Measurements from ENCODE around the gene CD59. TPM values are rescaled to one million over a fixed set of nuclear protein-coding genes. Genes with fewer than 3 reads are reported as not detected.

Gene CD59
- total and polyA plus RNA-seq, 2 of the 13 experiments (the other 11 are each of a cell fraction or from before 2014, with no cell fraction given), result 127 to 289 TPM

GRCh38 chr11:33698921-33699320, 37.3 kb downstream of the CD59 start:
- H3K4me1 ChIP-seq (ENCODE audit: insufficient read depth, low read length), result peaks cover 86% of the 10 kb centered on the region
- peak overlapping the region; percentile 97 for H3K27ac ChIP-seq (ENCODE audit: extremely low read length, insufficient read depth, low read length)
- intact Hi-C loops (cut with micrococcal nuclease; ENCODE audit: unreplicated experiment), result loop anchor here (10.0 kb wide), 1 partner anchor 434 kb away; no protein-coding TSS in a partner anchor
- no peak for DNase-seq (ENCODE audit: low spot score)
- no peak for TF ChIP-seq ZMAT3 (CRISPR knock-in tag; conservative IDR thresholded peaks at IDR 0.05)
- TF ChIP-seq ZNF331 (CRISPR knock-in tag; IDR thresholded peaks at IDR 0.05), result 0 out of 2 replicates have a peak, but pooled peaks have one; percentile 2
- H3K36me3 ChIP-seq (replicated peaks in 1 of 2; ENCODE audit: control insufficient read depth in 1 of 2, insufficient read depth in 2 of 2, low read length in 2 of 2), result no peaks in the 10 kb centered on the region
- no TSS peak for BruUV-seq (replicated peaks)
- peak overlapping the region in 1 of 3 experiments; percentile 75; a peak in 1 of 6 replicates for H3K4me3 ChIP-seq (replicated peaks in 1 of 3; ENCODE audit: insufficient read depth in 1 of 3, low read depth in 2 of 3, low read length in 3 of 3)
- no peaks in the 10 kb centered on the region for H3K79me2 ChIP-seq (ENCODE audit: insufficient read depth, low read length)
- FAIRE-seq, result no peak
- H3K4me2 ChIP-seq (ENCODE audit: low read depth, low read length), result peak overlapping the region; percentile 91
- no peaks in the 10 kb centered on the region for H3K27me3 ChIP-seq (ENCODE audit: control insufficient read depth in 1 of 2, insufficient read depth in 2 of 2, low read length in 2 of 2)
- WGBS (ENCODE audit: low lambda C conversion rate), result 79% methylated on average over 5 of the region's 5 CpGs
- ChIA-PET POLR2A (interaction anchor here (1.3 to 4.4 kb wide), 3 partner anchors 8 to 38 kb away, joined by 6 to 81 read pairs (median 63); partner anchors contain the start of gene CD59), CTCF (ENCODE audit: low intra/inter-chr PET ratio, low total read pairs) (no interaction called here)
- no peak for ATAC-seq
- no peaks in the 10 kb centered on the region for H4K20me1 ChIP-seq (ENCODE audit: insufficient read depth, low read length)
- H2AFZ ChIP-seq (ENCODE audit: low read length), result no peak overlapping the region
- in situ Hi-C loops (cut with HindIII; ENCODE audit: extremely low pct_ligation_motif_present, low pct_unique_long_range_greater_than_20kb), result no loop called here
- no peaks in the 10 kb centered on the region for H3K9me3 ChIP-seq (ENCODE audit: low read length)
- H3K9ac ChIP-seq (ENCODE audit: insufficient read depth, low read depth, low read length), result peak overlapping the region; percentile 67

- ATAC-seq, result no peak
- ChIA-PET POLR2A (interaction anchor here (1.1 kb wide), 1 partner anchor 38 kb away, joined by 3 read pairs; the partner anchor contains the start of gene CD59), CTCF (ENCODE audit: low intra/inter-chr PET ratio, low total read pairs) (no interaction called here)
- intact Hi-C loops (cut with micrococcal nuclease; ENCODE audit: unreplicated experiment) (loop anchor here (10.0 kb wide), 1 partner anchor 433 kb away; no protein-coding TSS in a partner anchor), in situ Hi-C loops (cut with HindIII; ENCODE audit: extremely low pct_ligation_motif_present, low pct_unique_long_range_greater_than_20kb) (no loop called here)
- TF ChIP-seq PAWR (CRISPR knock-in tag; IDR thresholded peaks at IDR 0.05; ENCODE audit: borderline replicate concordance) (no peak), SKI (IDR thresholded peaks at IDR 0.05; ENCODE audit: partially characterized antibody) (no peak), MLLT10 (CRISPR knock-in tag; IDR thresholded peaks at IDR 0.05) (no peak), ZNF34 (CRISPR knock-in tag; IDR thresholded peaks at IDR 0.05; ENCODE audit: borderline replicate concordance) (no peak), ZNF333 (CRISPR knock-in tag; IDR thresholded peaks at IDR 0.05; ENCODE audit: borderline replicate concordance) (no peak)
- peaks cover 80% of the 10 kb centered on the region for H3K4me1 ChIP-seq (ENCODE audit: insufficient read depth, low read length)
- no peak overlapping the region for H3K9ac ChIP-seq (ENCODE audit: insufficient read depth, low read depth, low read length)
- H3K4me2 ChIP-seq (ENCODE audit: low read depth, low read length), result no peak overlapping the region
- DNase-seq (ENCODE audit: low spot score), result no peak
- no peaks in the 10 kb centered on the region for H4K20me1 ChIP-seq (ENCODE audit: insufficient read depth, low read length)
- no peak for FAIRE-seq
- WGBS (ENCODE audit: low lambda C conversion rate), result 90% methylated on average over 3 of the region's 3 CpGs
- H3K27me3 ChIP-seq (ENCODE audit: control insufficient read depth in 1 of 2, insufficient read depth in 2 of 2, low read length in 2 of 2), result no peaks in the 10 kb centered on the region
- no peaks in the 10 kb centered on the region for H3K9me3 ChIP-seq (ENCODE audit: low read length)
- no peak overlapping the region for H2AFZ ChIP-seq (ENCODE audit: low read length)
- H3K27ac ChIP-seq (ENCODE audit: extremely low read length, insufficient read depth, low read length), result peak overlapping the region; percentile 19
- H3K36me3 ChIP-seq (replicated peaks in 1 of 2; ENCODE audit: control insufficient read depth in 1 of 2, insufficient read depth in 2 of 2, low read length in 2 of 2), result no peaks in the 10 kb centered on the region
- BruUV-seq (replicated peaks), result no TSS peak
- no peak overlapping the region for H3K4me3 ChIP-seq (replicated peaks in 1 of 3; ENCODE audit: insufficient read depth in 1 of 3, low read depth in 2 of 3, low read length in 3 of 3)
- H3K79me2 ChIP-seq (ENCODE audit: insufficient read depth, low read length), result no peaks in the 10 kb centered on the region
Observed at GRCh38 chr11:33697997-33698396, 38.2 kb downstream of the CD59 start.

Measured in HepG2 (cell line).